ENCODE data around the gene FARSA.
A peak's percentile ranks its signal among the peaks of the same experiment; 100 is the strongest.
"Not testable (repeated sequence)": the region's sequence is repeated elsewhere in the genome, so short reads cannot be mapped to it uniquely, and the experiment has no call there.

Gene FARSA

DNA sequence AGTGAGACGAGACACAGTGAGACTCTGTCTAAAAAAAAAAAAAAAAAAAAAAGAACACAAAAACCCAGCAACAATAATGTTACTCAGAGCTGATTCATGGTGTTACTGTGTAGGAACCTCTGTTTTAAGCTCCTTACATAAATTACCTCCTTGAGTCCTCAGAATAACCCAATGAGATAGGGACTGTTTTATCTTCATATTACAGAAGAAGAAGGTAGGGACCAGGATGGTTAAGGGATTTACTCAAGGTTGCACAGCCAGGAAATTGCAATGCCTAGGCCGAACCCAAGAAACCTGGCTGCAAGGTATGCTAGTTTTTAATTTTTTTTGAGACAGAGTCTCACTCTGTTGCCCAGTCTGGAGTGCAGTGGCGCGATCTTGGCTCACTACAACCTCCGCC is 34.4 kb upstream of the FARSA start:
- H3K36me3 ChIP-seq (ENCODE audit: insufficient read depth, low read length): no peaks in the 10 kb centered on the region
- no peaks in the 10 kb centered on the region for H3K9me3 ChIP-seq (replicated peaks; ENCODE audit: low read length)
- H3K27me3 ChIP-seq (ENCODE audit: control insufficient read depth, insufficient read depth, low read length): no peaks in the 10 kb centered on the region
- H3K9ac ChIP-seq (ENCODE audit: low read depth, low read length): no peak overlapping the region
- H3K4me2 ChIP-seq (ENCODE audit: low read length): no peak overlapping the region
- no peak overlapping the region for H3K4me3 ChIP-seq (ENCODE audit: low read length)
- peaks cover 16% of the 10 kb centered on the region for H3K4me1 ChIP-seq (ENCODE audit: control insufficient read depth, insufficient read depth, low read length)

DNA sequence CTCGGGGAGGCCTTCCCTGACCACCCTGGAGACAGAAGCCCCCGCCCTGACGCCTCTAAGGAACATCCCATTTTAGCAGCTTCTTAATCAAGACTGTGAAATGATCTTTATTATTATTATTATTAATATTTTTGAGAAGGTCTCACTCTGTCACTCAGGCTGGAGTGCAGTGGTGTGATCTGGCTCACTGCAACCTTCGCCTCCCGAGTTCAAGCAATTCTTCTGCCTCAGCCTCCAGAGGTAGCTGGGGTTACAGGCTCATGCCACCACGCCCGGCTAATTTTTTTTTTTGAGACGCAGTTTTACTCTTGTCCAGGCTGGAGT is 32.3 kb upstream of the FARSA start:
- Histone ChIP-seq H3K9me3 (replicated peaks; ENCODE audit: low read length) (no peaks in the 10 kb centered on the region), H3K9ac (ENCODE audit: low read depth, low read length) (no peak overlapping the region), H3K4me3 (ENCODE audit: low read length) (peak overlapping the region; percentile 79)

DNA sequence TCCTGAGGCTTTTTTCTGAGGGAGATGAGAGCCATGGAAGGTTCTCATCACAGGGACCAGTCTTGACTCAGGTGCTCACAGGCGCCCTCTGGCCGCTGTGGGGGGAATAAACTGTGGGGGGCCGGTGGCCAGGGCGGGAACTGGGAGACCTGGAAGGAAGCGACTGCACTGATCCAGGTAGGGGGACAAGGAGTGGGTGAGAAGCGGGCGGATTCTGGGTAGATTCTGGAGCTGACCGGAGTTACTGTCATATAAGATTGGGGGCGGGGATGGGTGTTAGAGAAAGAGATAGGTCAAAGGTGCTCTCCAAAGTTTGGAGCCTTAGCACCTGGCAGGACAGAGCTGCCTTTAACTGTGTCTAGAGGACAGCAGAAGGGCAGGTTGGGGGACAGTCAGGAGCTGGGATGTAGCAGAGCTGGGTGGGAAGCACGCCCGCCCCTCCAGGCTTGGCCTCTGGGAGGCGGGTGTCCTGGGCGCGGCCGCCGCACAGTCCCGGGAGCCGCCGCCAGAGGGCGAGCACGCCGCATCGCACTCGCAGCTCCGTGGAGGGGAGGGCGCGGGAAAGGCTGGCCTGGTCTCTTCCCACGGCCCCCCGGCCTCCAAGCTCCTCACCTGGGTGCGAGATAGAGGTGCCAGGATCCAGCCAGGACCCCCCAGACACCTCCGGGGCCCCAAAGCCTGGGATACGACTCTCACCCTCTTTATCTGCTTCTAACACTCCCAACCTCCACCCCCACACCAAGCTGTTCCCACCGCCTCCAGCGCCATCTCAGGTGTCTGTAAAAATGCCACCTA is 31.7 kb upstream of the FARSA start:
- Histone ChIP-seq H3K9ac (ENCODE audit: low read depth, low read length) (peak overlapping the region; percentile 79), H3K36me3 (ENCODE audit: insufficient read depth, low read length) (no peaks in the 10 kb centered on the region), H3K9me3 (replicated peaks; ENCODE audit: low read length) (no peaks in the 10 kb centered on the region), H3K4me2 (ENCODE audit: low read length) (peak overlapping the region; percentile 100), H3K4me1 (ENCODE audit: control insufficient read depth, insufficient read depth, low read length) (peaks cover 16% of the 10 kb centered on the region), H3K4me3 (ENCODE audit: low read length) (peak overlapping the region; percentile 79), H3K27me3 (ENCODE audit: control insufficient read depth, insufficient read depth, low read length) (no peaks in the 10 kb centered on the region)

More for the DNA sequence above, 32.3 kb upstream of the FARSA start:
- Histone ChIP-seq H3K4me2 (ENCODE audit: low read length) (peak overlapping the region; percentile 100), H3K27me3 (ENCODE audit: control insufficient read depth, insufficient read depth, low read length) (no peaks in the 10 kb centered on the region), H3K36me3 (ENCODE audit: insufficient read depth, low read length) (no peaks in the 10 kb centered on the region), H3K4me1 (ENCODE audit: control insufficient read depth, insufficient read depth, low read length) (peaks cover 16% of the 10 kb centered on the region)

DNA sequence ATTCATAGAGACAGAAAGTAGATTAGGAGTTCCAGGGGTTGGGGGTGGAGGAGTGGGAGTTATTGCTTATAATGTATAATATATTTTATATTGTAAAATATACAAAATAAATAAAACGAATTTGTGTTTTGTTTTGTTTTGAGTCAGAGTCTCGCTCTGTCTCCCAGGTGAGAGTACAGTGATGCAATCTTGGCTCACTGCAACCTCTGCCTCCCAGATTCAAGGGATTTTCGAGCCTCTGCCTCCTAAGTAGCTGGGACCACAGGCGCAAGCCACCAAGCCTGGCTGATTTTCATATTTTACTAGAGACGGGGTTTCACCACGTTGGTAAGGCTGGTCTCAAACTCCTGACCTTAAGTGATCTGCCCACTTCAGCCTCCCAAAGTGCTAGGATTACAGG is 26.0 kb upstream of the FARSA start:
- no peak overlapping the region for H3K4me2 ChIP-seq (ENCODE audit: low read length)
- H3K4me3 ChIP-seq (ENCODE audit: low read length): no peak overlapping the region
- H3K9me3 ChIP-seq (replicated peaks; ENCODE audit: low read length): no peaks in the 10 kb centered on the region
- H3K4me1 ChIP-seq (ENCODE audit: control insufficient read depth, insufficient read depth, low read length): peaks cover 16% of the 10 kb centered on the region
- H3K27me3 ChIP-seq (ENCODE audit: control insufficient read depth, insufficient read depth, low read length): no peaks in the 10 kb centered on the region
- no peak overlapping the region for H3K9ac ChIP-seq (ENCODE audit: low read depth, low read length)
- peaks cover 6% of the 10 kb centered on the region for H3K36me3 ChIP-seq (ENCODE audit: insufficient read depth, low read length)

DNA sequence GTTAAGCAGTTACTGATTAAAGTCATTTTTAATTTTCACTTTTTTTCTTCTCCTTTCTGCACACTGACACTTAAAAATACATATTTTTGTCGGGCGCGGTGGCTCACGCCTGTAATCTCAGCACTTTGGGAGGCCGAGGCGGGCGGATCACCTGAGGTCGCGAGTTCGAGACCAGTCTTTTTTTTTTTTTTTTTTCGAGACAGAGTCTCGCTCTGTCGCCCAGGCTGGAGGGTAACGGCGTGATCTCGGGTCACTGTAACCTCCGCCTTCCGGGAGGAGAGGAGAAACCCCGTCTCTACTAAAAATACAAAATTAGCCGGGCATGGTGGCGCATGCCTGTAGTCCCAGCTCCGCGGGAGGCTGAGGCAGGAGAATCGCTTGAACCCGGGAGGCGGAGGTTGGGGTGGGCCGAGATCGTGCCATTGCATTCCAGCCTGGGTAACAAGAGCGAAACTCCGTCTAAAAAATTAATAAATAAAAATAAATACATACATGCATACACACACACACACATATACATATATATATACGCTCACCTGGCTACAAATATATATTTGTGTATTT is 24.0 kb upstream of the FARSA start:
- Histone ChIP-seq H3K4me3 (ENCODE audit: low read length) (peak overlapping the region; percentile 93), H3K9ac (ENCODE audit: low read depth, low read length) (peak overlapping the region; percentile 98), H3K4me2 (ENCODE audit: low read length) (peak overlapping the region; percentile 97), H3K36me3 (ENCODE audit: insufficient read depth, low read length) (peaks cover 20% of the 10 kb centered on the region), H3K4me1 (ENCODE audit: control insufficient read depth, insufficient read depth, low read length) (peaks cover 35% of the 10 kb centered on the region)
- not testable (repeated sequence) for H3K27me3 ChIP-seq (ENCODE audit: control insufficient read depth, insufficient read depth, low read length); H3K9me3 ChIP-seq (replicated peaks; ENCODE audit: low read length)

DNA sequence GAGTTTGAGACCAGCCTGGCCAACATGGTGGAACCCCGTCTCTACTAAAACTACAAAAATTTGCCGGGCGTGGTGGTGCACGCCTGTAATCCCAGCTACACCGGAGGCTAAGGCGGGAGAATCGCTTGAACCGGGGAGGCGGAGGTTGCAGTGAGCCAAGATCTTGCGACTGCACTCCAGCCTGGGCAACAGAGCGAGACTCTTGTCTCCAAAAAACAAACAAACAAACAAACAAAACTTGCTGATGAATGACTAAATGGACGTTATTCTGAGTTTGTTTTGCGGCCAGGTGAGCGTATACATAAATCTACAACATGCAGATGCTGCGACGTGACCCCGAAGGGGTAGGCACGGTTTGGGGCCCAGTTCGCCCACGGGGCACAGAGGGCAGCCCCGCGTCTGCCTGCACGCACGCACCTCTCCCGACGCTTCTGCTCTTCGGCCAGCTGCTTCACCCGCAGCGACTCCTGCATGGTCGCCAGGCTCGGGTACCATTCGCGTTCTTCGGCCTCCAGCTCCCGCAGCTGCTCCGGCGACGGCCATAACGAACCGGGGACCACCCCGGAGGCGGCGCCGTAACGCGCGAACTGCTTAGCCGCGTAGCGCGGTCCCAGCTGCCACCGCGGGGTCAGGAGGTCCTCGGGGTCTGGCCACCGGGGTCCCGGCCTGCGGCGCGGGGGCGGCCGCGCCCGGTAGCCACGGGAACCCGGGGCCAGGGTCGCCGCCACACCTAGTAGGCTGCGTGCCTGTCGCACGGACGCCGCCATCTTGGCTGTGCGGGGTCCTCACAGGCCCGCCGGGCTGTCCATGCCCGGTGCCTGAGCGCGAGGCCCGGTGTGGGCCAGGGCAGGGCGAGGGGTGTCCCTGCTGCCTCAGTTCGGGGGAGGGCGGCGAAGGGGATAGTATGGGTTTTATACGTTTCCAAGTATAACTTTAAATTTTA is 23.2 kb upstream of the FARSA start, which contains the start of gene GADD45GIP1:
Gene GADD45GIP1 (minus strand): TSS at position 778 of the 943 bp plus-strand sequence. CDS start 11 bp downstream, at position 767.
- H3K36me3 ChIP-seq (ENCODE audit: insufficient read depth, low read length): peaks cover 27% of the 10 kb centered on the region
- H3K4me2 ChIP-seq (ENCODE audit: low read length): peak within 1 kb of the TSS; percentile 97
- H3K9ac ChIP-seq (ENCODE audit: low read depth, low read length): peak within 1 kb of the TSS; percentile 98
- H3K4me1 ChIP-seq (ENCODE audit: control insufficient read depth, insufficient read depth, low read length): peaks cover 43% of the 10 kb centered on the region
- H3K27me3 ChIP-seq (ENCODE audit: control insufficient read depth, insufficient read depth, low read length): no peaks in the 10 kb centered on the region
- H3K9me3 ChIP-seq (replicated peaks; ENCODE audit: low read length): no peaks in the 10 kb centered on the region
- peak within 1 kb of the TSS; percentile 93 for H3K4me3 ChIP-seq (ENCODE audit: low read length)

DNA sequence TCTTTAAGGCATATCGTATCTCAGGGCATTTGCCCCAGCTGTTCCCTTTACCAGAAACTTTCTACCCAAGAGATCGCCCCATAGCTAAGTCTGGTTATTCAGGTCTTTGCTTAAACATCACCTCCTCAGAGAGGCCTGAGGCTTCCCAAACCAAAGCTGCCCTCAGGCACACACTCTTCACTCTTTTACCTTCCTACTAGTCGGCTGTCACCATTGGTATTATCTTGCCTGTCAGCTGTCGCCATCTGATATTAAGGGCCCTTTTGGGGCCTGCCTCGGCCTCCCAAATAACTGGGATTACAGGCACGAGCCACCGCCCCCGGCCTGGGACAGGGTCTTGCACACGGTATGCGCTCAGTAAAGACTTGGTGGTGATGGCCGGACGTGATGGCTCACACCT is 22.5 kb upstream of the FARSA start:
- no peaks in the 10 kb centered on the region for H3K9me3 ChIP-seq (replicated peaks; ENCODE audit: low read length)
- peaks cover 30% of the 10 kb centered on the region for H3K36me3 ChIP-seq (ENCODE audit: insufficient read depth, low read length)
- peak overlapping the region; percentile 98 for H3K9ac ChIP-seq (ENCODE audit: low read depth, low read length)
- peak overlapping the region; percentile 97 for H3K4me2 ChIP-seq (ENCODE audit: low read length)
- H3K4me1 ChIP-seq (ENCODE audit: control insufficient read depth, insufficient read depth, low read length): peaks cover 45% of the 10 kb centered on the region
- no peaks in the 10 kb centered on the region for H3K27me3 ChIP-seq (ENCODE audit: control insufficient read depth, insufficient read depth, low read length)
- peak overlapping the region; percentile 93 for H3K4me3 ChIP-seq (ENCODE audit: low read length)

DNA sequence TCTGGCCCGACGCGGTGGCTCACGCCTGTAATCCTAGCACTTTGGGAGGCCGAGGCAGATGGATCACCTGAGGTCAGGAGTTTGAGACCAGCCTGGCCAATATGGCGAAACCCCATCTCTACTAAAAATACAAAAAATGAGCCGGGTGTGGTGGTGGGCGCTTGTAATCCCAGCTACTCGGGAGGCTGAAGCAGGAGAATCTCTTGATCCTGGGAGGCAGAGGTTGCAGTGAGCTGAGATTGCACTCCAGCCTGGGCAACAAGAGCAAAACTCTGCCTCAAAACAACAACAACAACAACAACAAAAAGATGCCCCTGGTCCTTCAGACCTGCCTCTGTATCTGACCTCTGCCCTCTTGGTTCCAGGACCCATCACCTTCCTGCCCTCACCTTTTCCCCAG is 22.1 kb upstream of the FARSA start:
- Histone ChIP-seq H3K9ac (ENCODE audit: low read depth, low read length) (peak overlapping the region; percentile 98), H3K36me3 (ENCODE audit: insufficient read depth, low read length) (peaks cover 30% of the 10 kb centered on the region), H3K4me1 (ENCODE audit: control insufficient read depth, insufficient read depth, low read length) (peaks cover 45% of the 10 kb centered on the region), H3K4me3 (ENCODE audit: low read length) (peak overlapping the region; percentile 93), H3K4me2 (ENCODE audit: low read length) (peak overlapping the region; percentile 97)
- not testable (repeated sequence) for H3K9me3 ChIP-seq (replicated peaks; ENCODE audit: low read length); H3K27me3 ChIP-seq (ENCODE audit: control insufficient read depth, insufficient read depth, low read length)

DNA sequence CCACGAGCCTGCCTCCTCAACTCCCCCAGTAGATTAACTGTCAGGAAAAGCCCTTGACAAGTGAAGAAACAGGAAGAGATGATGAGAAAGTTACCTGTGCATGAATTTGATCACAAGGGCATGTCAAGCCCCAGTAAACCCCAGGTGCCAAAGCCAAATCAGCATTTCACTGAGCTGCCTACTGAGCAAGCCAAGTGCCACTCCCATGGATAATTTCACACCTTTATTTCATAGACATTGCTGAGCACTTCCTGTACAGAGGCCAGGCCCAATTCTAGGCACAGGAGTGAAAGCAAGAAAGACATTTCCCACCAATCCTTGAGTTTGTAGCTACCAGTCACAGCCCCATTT is 21.1 kb upstream of the FARSA start:
- Histone ChIP-seq H3K9ac (ENCODE audit: low read depth, low read length) (peak overlapping the region; percentile 75), H3K4me1 (ENCODE audit: control insufficient read depth, insufficient read depth, low read length) (peaks cover 45% of the 10 kb centered on the region), H3K36me3 (ENCODE audit: insufficient read depth, low read length) (peaks cover 37% of the 10 kb centered on the region)

DNA sequence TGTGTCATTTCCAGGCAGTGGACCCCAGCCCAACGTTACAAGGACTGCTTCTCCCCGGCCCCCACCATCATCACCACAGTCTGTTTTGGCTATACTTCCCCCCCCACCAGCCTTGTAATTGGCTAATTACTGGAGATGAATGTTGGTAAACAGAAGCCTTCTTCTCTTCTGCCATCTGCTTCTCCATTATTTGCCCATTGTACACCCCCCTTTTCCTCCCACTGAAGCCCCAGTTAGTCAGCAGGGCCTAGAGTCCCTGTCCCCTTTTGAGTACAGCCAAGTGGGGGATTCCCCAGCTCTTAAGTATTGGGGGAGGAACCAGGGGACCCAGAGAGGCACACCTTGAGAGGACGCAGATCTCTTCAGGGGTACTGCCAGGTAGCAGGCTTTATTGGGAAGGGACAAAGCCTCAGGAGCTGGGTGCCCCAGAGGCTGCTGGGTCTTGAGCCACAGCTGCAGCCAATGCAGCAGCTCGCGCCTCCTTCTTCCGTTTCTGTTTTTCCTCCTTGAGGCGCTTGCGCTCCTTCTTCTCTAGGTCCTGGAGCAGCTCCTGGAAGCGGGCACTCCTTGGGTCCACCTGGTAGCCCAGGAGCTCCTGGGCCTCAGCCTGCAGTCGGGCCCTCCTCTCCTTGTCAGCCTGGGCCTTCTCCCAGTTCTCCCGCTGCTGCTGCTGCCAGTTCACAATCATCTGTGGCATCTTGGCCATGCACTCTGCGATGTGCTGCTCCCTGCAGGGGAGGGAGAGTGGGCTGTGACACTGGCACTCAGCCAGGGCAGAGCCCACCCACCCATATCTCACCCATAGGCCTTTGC is 20.5 kb upstream of the FARSA start:
- H3K4me1 ChIP-seq (ENCODE audit: control insufficient read depth, insufficient read depth, low read length): peaks cover 48% of the 10 kb centered on the region
- no peak overlapping the region for H3K4me3 ChIP-seq (ENCODE audit: low read length)
- no peaks in the 10 kb centered on the region for H3K27me3 ChIP-seq (ENCODE audit: control insufficient read depth, insufficient read depth, low read length)
- H3K9me3 ChIP-seq (replicated peaks; ENCODE audit: low read length): no peaks in the 10 kb centered on the region
- H3K36me3 ChIP-seq (ENCODE audit: insufficient read depth, low read length): peaks cover 42% of the 10 kb centered on the region
- peak overlapping the region; percentile 53 for H3K4me2 ChIP-seq (ENCODE audit: low read length)
- peak overlapping the region; percentile 75 for H3K9ac ChIP-seq (ENCODE audit: low read depth, low read length)

More for the DNA sequence above, 21.1 kb upstream of the FARSA start:
- Histone ChIP-seq H3K4me3 (ENCODE audit: low read length) (no peak overlapping the region), H3K27me3 (ENCODE audit: control insufficient read depth, insufficient read depth, low read length) (no peaks in the 10 kb centered on the region), H3K4me2 (ENCODE audit: low read length) (peak overlapping the region; percentile 53), H3K9me3 (replicated peaks; ENCODE audit: low read length) (no peaks in the 10 kb centered on the region)

All from skeletal muscle satellite cell (primary cell).